ENCODE results near the gene ACTR3C. TPM values are rescaled to one million over a fixed set of nuclear protein-coding genes. Genes with fewer than 3 reads are reported as not detected.
A peak's percentile ranks its signal among the peaks of the same experiment; 100 is the strongest.

The ACTR3C gene
- total and polyA plus RNA-seq, 12 donors, result 6.6 to 50.0 (median 26.0) TPM

- Histone ChIP-seq H3K4me3 (no peak overlapping the region), H3K27me3 (no peaks in the 10 kb centered on the region), H3K9me3 (replicated peaks in 1 of 3) (no peaks in the 10 kb centered on the region), H3K36me3 (replicated peaks in 1 of 2) (peaks cover 0 to 38% of the 10 kb centered on the region in 2 donors), H3K27ac (peak overlapping the region in 2 of 5 donors; percentile 13 to 90), H3K4me1 (replicated peaks in 1 of 2) (peaks cover 14 to 38% of the 10 kb centered on the region in 2 donors)
- WGBS, 4 donors, result 79 to 91% (median 85%) methylated on average over 4 of the region's 4 CpGs
- peak in 1 of 2 donors; percentile 4 for TF ChIP-seq POLR2A (IDR thresholded peaks at IDR 0.05)
- TF ChIP-seq CTCF (IDR thresholded peaks at IDR 0.05), result no peak
- intact Hi-C loops (cut with DNase I), result no loop called here
- peak in 2 of 7 donors; percentile 10 to 29 for DNase-seq
Observed at GRCh38 chr7:150326657-150327268, 3.4 kb upstream of the ACTR3C start.

GRCh38 chr7:150325901-150326300 lies 2.6 kb upstream of the ACTR3C start:
- intact Hi-C loops (cut with DNase I), result no loop called here
- DNase-seq, result no peak
- 88 to 97% (median 96%) methylated on average over 3 to 6 of the region's 6 CpGs for WGBS, 4 donors
- Histone ChIP-seq H3K27me3 (no peaks in the 10 kb centered on the region), H3K27ac (peak overlapping the region in 3 of 5 donors; percentile 90 to 97 (median 96)), H3K4me3 (no peak overlapping the region), H3K4me1 (replicated peaks in 1 of 2) (peaks cover 19 to 47% of the 10 kb centered on the region in 2 donors), H3K9me3 (replicated peaks in 1 of 3) (no peaks in the 10 kb centered on the region), H3K36me3 (replicated peaks in 1 of 2) (peaks cover 0 to 38% of the 10 kb centered on the region in 2 donors)
- TF ChIP-seq POLR2A (IDR thresholded peaks at IDR 0.05) (no peak), CTCF (IDR thresholded peaks at IDR 0.05) (no peak)

GRCh38 chr7:150325110-150325611 lies 1.8 kb upstream of the ACTR3C start:
- H3K9me3 ChIP-seq (replicated peaks in 1 of 3), result no peaks in the 10 kb centered on the region
- peak overlapping the region in 1 of 4 donors; percentile 88 for H3K4me3 ChIP-seq
- no peak for TF ChIP-seq POLR2A (IDR thresholded peaks at IDR 0.05)
- intact Hi-C loops (cut with DNase I), result no loop called here
- peak overlapping the region in 4 of 5 donors; percentile 16 to 97 (median 93) for H3K27ac ChIP-seq
- H3K36me3 ChIP-seq (replicated peaks in 1 of 2), result peaks cover 0 to 31% of the 10 kb centered on the region in 2 donors
- H3K4me1 ChIP-seq (replicated peaks in 1 of 2), result peaks cover 19 to 54% of the 10 kb centered on the region in 2 donors
- H3K27me3 ChIP-seq, result no peaks in the 10 kb centered on the region
- WGBS, 4 donors, result 84 to 96% (median 92%) methylated on average over 10 of the region's 10 CpGs
- DNase-seq, result peak in 5 of 7 donors; percentile 24 to 76 (median 58)

GRCh38 chr7:150324373-150324961 lies 1.1 kb upstream of the ACTR3C start:
- WGBS, 4 donors, result 72 to 82% (median 76%) methylated on average over 12 of the region's 12 CpGs
- Histone ChIP-seq H3K27ac (peak overlapping the region in 4 of 5 donors; percentile 78 to 97 (median 93)), H3K4me1 (replicated peaks in 1 of 2) (peaks cover 19 to 60% of the 10 kb centered on the region in 2 donors), H3K27me3 (no peaks in the 10 kb centered on the region), H3K9me3 (replicated peaks in 1 of 3) (no peaks in the 10 kb centered on the region), H3K36me3 (replicated peaks in 1 of 2) (peaks cover 0 to 26% of the 10 kb centered on the region in 2 donors), H3K4me3 (peak overlapping the region in 2 of 4 donors; percentile 6 to 88)
- intact Hi-C loops (cut with DNase I), result no loop called here
- peak in 1 of 2 donors; percentile 11 for TF ChIP-seq POLR2A (IDR thresholded peaks at IDR 0.05)
- TF ChIP-seq CTCF (IDR thresholded peaks at IDR 0.05), result no peak
- DNase-seq, result peak in 3 of 7 donors; percentile 13 to 64 (median 33)

Measured in adrenal gland (tissue), 12 donors.